DMS53 (cell line): ENCODE results near the gene C2orf42.
"Not testable (repeated sequence)": the region's sequence is repeated elsewhere in the genome, so short reads cannot be mapped to it uniquely, and the experiment has no call there.

ENCODE experiments used
- DNase-seq: peaks from one replicate; lab custom pipeline; 2025; lab: John Stamatoyannopoulos, UW

The C2orf42 gene

DNA sequence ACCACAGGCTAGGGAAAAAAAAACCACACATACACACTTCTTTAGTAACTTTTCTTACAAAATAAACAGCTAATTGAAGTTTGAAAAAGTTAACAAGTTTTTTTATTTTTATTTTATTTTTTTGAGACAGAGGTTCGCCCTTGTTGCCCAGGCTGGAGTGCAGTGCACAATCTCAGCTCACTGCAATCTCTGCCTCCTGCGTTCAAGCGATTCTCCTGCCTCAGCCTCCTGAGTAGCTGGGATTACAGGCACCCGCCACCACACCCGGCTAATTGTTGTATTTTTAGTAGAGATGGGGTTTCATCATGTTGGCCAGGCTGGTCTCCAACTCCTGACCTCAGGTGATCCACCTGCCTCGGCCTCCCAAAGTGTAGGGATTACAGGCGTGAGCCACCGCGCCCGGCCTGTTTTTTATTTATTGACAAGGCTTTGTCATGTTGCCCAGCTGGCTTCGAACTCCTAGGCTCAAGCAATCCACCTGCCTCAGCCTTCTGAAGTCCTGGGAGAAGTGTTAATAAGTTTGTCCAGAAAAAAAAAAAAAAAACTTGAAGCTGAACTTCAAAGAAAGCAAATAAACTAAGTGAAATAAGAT, 21.1 kb downstream of the C2orf42 start:
- not testable (repeated sequence) for DNase-seq

DNA sequence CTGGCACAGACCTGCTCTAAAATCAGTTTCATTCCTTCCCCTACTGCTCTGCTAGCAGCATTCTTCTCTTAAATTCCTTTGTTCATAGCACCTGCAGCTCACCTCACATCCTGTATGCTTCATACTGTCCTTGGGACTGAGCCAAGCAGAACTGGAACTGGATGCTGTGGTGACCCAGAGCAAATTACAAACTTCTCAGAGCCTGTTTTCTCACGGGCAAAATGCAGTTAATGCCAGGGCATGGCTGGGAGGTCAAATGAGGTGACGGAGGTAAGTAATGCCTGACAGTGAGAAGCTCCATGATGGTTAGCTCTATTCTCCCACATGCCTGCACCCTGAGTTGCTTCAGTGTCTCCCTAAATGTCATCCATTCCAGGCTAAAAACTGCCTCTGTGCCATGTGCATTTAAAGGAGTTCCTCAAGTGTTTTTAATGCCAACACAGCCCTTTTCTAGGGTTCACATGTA, 29.7 kb downstream of the C2orf42 start:
- peak; percentile 42 for DNase-seq

DNA sequence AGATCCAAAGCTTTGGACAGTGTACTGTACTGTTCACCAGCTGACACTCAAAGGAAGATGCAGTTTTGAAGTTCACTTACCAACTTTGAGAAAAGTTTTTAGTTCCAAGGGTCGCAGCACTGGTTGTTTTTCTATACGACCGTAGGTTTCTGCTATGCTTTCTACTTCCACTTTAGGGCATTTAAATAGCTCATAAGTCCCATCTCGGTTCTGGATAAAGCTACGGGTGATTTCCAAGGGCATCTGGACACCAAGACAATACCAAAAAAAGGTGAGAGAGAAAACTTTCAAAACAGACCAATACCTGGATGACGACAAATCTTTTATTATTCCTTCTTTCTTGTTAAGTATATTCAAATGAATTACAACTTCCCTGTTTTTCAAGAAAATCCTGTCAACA, 30.3 kb downstream of the C2orf42 start:
- no peak for DNase-seq

GRCh38 chr2:70149130-70149686, 41.6 kb downstream of the C2orf42 start:
- not testable (repeated sequence) for DNase-seq

DNA sequence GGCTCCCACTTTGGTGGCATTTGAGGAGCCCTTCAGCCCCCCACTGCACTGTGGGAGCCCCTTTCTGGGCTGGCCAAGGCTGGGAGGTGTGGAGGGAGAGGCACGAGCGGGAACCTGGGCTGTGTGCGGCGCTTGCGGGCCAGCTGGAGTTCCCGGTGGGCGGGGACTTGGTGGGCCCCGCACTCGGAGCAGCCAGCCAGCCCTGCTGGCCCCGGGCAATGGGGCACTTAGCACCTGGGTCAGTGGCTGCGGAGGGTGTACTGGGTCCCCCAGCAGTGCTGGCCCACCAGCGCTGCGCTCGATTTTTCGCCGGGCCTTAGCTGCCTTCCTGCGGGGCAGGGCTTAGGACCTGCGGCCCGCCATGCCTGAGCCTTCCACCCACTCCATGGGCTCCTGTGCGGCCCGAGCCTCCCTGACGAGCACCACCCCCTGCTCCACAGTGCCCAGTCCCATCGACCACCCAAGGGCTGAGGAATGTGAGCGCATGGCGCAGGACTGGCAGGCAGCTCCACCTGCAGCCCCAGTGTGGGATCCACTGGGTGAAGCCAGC, 42.5 kb downstream of the C2orf42 start:
- DNase-seq, result not testable (repeated sequence)

GRCh38 chr2:70145851-70146739, 44.7 kb downstream of the C2orf42 start:
- no peak for DNase-seq

DNA sequence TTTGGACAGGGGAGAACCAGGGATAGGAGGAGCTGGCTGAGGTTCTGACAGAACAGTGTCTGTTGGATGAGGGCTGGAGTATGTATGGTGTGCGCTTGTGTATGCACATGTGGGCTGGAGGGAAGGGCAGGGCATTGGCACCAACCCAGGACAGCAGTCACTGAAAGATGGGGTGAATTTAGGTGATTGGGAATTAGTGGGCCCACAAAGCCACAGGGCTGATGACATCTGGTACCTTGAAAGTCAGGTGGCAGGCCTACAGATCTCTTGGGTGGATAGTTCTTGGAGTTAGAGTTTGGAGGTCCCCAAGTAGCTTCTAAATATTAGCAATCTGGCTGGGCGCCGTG, 45.7 kb downstream of the C2orf42 start:
- DNase-seq, result no peak

DNA sequence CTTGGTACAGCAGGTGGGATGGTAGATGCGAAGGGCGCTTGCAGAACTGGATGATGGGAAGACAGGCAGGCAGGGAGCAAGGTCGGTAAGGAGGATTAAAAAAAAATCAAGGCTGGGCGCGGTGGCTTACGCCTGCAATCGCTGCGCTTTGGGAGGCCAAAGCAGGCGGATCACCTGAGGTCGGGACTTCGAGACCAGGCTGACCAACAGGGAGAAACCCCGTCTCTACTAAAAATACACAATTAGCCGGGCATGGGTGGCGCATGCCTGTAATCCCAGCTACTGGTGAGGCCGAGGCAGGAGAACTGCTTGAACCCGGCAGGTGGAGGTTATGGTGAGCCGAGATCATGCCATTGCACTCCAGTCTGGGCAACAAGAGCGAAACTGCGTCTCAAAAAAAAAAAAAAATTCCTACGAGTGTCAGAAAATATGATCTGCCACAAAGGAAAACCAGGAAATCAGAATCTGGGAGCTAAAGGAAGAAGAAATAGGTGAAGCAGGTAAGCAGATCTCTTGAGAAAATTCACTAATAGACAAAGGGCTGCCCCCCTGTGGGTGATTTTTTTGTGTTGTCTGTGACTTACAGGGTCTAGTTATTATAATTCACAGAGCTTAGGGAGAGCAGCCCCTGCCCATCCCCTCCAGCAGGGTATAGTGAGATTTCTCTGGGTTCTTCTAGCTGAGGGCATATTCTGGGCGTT, 46.2 kb downstream of the C2orf42 start:
- no peak for DNase-seq

DNA sequence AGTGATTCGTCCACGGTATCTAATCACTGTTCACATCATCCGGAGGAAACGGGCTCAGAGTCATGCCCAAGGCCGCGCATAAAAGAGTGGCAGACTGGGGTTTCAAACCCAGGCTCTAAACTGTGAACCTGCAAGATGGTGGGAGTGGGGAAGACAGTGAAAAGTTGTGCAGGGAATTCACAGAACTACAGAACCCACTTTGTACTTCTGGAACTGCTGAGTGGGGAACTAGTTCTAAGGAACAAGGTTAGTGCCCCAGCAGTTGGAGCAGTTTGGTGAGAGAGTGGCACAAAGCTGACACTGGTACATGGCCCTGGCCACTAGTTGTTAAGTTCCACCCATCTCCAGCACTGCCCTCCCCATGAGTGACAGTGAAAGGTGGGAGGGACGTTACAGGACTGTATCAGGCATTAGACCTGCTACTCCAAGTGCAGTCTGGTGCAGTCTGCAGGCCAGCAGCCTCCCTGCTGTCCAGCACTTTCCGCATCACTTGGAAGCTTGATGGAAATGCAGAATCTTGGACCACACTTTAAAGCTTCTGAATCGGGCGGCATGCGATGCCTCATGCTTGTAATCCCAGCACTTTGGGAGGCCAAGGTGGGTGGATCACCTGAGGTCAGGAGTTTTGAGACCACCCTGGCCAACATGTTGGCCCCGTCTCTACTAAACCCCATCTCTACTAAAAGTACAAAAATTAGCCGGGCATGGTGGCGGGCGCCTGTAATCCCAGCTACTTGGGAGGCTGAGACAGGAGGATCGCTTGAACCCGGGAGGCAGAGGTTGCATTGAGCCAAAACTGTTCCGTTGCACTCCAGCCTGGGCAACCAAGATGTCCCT, 47.3 kb downstream of the C2orf42 start:
- DNase-seq, result peak; percentile 83

DNA sequence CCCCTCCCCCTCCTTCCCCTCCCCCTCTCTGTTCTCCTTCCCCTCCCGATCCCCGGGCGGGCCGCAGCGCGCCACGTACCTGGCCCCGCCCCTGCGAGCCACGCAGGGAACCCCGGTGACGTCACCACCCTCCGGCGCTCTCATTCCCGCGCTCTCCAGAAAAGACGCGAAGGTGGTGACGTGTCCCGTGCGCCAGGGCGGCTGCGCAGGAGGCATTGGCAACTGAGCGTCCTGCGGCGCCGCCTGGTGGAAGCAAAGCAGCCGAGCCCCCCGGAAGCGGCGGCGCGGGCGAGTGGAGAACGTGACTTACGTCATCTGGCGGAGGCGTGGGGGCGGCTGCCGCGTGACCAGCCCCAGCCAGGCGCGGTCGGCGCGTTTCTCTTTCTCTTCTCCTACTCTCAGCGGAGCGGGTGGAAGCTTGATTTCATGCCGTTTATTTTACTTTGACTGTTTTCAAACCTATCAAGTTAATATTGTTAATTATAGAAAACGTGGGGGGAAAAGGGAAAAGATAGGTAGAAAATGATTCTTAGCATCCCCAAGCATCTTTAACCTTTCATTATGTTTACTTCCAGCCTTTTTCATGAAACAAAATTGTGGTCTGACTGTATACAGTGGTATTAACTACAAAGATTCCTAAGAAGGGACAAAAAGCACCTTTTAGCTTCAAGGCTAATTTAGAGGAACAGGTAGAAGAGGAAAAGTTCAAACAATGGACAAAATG, 48.1 kb downstream of the C2orf42 start:
- DNase-seq, result peak; percentile 100

DNA sequence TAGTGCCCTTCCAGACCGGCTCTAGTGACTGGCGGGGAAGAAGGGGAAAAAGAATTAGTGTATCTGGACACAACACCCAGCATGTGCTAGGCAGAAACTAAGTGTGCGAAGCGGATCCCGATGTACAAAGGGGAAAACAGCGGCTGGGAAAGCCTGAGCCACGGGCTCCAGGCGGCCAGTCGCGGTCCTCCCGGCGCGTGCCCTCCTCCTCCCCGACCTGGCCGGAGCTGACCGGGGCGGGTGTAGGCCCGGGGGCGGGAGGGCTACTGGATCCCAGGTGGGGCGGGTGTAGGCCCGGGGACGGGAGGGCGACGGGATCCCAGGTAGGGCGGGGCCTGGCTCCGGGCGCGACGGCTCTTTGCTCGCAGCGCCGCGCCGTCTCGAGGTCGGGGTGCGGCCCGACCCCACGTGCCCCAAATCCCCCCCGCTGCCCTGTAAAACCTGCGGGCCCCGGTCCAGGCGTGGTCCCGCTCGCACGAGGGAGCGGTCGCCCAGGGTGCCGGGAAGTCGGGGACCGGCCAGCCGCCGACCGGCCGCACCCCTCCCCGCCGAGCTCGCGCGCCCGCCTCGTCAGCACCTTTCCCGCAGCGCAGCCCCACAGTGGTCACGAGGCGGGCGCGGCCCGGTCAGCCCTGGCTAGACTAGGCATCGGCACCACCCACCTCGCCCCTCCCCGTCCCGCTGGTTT, 48.8 kb downstream of the C2orf42 start:
- DNase-seq, result peak; percentile 90

DNA sequence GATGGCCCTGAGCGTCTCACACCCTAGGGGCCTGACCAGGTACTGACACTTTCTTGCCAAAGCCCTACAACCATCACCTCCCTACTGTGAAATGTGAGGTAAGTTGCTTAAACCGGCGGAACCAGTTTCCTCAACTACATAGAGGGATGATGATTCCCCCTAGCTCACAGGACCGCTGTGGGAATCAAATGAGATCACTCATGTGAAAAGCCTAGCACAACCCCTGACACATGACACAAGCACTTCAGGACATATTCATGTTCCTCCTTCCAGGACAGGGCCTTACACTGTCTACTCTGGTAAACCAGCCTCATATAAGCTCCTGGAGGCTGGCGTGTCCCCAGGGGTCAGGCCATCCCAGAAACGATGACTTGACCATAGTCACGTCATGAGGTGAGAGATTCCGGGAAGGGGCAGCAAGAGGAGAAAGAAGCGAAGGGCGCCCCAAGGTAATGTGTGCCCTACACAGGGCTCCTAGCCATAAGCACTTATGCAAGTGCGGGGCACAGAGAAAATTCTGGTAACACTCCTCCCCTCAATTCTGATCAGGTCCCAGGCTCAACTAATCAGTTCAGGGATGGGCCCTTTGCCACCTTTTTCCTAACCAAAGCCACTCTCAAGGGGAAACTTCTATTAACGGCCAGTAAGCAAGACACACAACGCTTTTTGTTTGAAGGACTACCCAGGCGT, 49.5 kb downstream of the C2orf42 start:
- DNase-seq, result peak; percentile 99

DNA sequence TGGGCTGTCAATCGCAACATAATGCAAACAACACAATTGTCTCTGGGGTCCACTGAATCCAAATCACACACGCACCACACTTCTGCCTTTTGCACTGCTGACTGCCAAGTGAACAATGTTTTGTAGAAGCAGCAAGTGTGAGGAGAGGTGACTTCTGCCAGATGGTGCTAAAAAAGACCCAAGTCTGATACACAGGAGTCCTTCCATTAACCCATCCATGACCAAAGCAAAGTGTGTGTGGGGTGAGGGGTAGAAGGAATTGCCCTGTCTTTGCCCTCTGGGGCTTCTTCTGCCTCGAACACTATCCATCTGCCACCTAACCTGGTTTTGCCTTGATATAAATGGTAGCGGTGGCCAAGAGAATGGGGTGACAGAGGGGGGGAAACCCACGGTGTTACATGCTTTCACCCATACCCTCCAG, 50.0 kb downstream of the C2orf42 start:
- DNase-seq, result no peak

- DNase-seq, result not testable (repeated sequence)
These were observed 56.4 kb downstream of the C2orf42 start for GRCh38 chr2:70134323-70134983.

- DNase-seq, result no peak
These were observed 57.1 kb downstream of the C2orf42 start for GRCh38 chr2:70133491-70134322.

DNA sequence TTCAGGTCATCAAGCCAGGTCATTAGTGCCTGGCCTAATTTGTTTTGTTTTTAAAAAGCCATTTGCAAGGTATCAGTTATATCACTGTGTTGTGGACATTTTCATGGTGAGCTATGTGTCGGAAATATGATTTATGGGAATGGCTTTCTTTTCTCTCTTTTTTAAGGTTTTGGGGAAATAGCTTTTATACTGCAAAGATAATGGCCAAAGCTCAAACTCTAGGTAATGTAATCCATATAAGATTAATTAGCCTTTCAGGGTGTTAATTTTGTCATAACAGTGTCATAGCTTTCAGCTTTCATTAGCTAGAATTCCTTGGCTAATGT, 57.7 kb downstream of the C2orf42 start:
- no peak for DNase-seq

GRCh38 chr2:70132244-70133126, 58.3 kb downstream of the C2orf42 start:
- peak; percentile 88 for DNase-seq
